GM11168 (cell line): ENCODE data around the gene ITSN1.

Experiments used
- in situ Hi-C: fragments of 300-500 bp; cut with MboI; formaldehyde crosslinking; loops from one replicate; pipeline ENCODE4 v1.12.0; 2022; ENCODE audit warnings: low sequenced_read_pairs; ENCODE audit not compliant: unreplicated experiment

ITSN1 gene

GRCh38 chr21:33875026-33875695 lies 232.9 kb downstream of the ITSN1 start:
- in situ Hi-C loops = no loop called here

- in situ Hi-C loops = no loop called here
Observed at GRCh38 chr21:33878824-33879223, 236.5 kb downstream of the ITSN1 start.

GRCh38 chr21:33880626-33881025 lies 238.3 kb downstream of the ITSN1 start:
- in situ Hi-C loops = no loop called here

- in situ Hi-C loops = no loop called here
Observed at GRCh38 chr21:33881689-33882440, 239.6 kb downstream of the ITSN1 start.

GRCh38 chr21:33883118-33883517 lies 240.8 kb downstream of the ITSN1 start:
- in situ Hi-C loops = no loop called here

- in situ Hi-C loops = no loop called here
Observed at GRCh38 chr21:33884376-33885171, 242.3 kb downstream of the ITSN1 start.

GRCh38 chr21:33885172-33885514 lies 242.8 kb downstream of the ITSN1 start:
- in situ Hi-C loops = no loop called here

GRCh38 chr21:33886321-33886720 lies 244.0 kb downstream of the ITSN1 start:
- in situ Hi-C loops = no loop called here

GRCh38 chr21:33890187-33890586 lies 247.9 kb downstream of the ITSN1 start:
- in situ Hi-C loops = no loop called here

- in situ Hi-C loops = no loop called here
Observed at GRCh38 chr21:33892853-33893252, 250.6 kb downstream of the ITSN1 start.

- in situ Hi-C loops = no loop called here
Observed at GRCh38 chr21:33893917-33894316, 251.6 kb downstream of the ITSN1 start.

GRCh38 chr21:33894736-33895288 lies 252.5 kb downstream of the ITSN1 start:
- in situ Hi-C loops = no loop called here

GRCh38 chr21:33895356-33895755 lies 253.1 kb downstream of the ITSN1 start:
- in situ Hi-C loops = no loop called here

GRCh38 chr21:33896691-33897090 lies 254.4 kb downstream of the ITSN1 start:
- in situ Hi-C loops = no loop called here

GRCh38 chr21:33897098-33897497 lies 254.8 kb downstream of the ITSN1 start:
- in situ Hi-C loops = no loop called here

GRCh38 chr21:33897739-33898138 lies 255.4 kb downstream of the ITSN1 start:
- in situ Hi-C loops = no loop called here

GRCh38 chr21:33898586-33898985 lies 256.3 kb downstream of the ITSN1 start:
- in situ Hi-C loops = no loop called here

GRCh38 chr21:33899199-33899598 lies 256.9 kb downstream of the ITSN1 start:
- in situ Hi-C loops = no loop called here

GRCh38 chr21:33901412-33902288 lies 259.3 kb downstream of the ITSN1 start:
- in situ Hi-C loops = no loop called here

GRCh38 chr21:33902349-33902748 lies 260.0 kb downstream of the ITSN1 start:
- in situ Hi-C loops = no loop called here
